GM21381 (cell line): Measurements from ENCODE around the gene TNNT1.
"Not testable (repeated sequence)": the region's sequence is repeated elsewhere in the genome, so short reads cannot be mapped to it uniquely, and the experiment has no call there.

Experiments
- ATAC-seq: cut with Tn5 transposase; IDR thresholded peaks from one replicate; pipeline ENCODE4 v1.9.1; 2021; ENCODE audit warnings: mild to moderate bottlenecking, moderate library complexity; ENCODE audit not compliant: unreplicated experiment

TNNT1 gene

GRCh38 chr19:55112777-55113569 lies 36.0 kb downstream of the TNNT1 start:
- ATAC-seq = no peak

DNA sequence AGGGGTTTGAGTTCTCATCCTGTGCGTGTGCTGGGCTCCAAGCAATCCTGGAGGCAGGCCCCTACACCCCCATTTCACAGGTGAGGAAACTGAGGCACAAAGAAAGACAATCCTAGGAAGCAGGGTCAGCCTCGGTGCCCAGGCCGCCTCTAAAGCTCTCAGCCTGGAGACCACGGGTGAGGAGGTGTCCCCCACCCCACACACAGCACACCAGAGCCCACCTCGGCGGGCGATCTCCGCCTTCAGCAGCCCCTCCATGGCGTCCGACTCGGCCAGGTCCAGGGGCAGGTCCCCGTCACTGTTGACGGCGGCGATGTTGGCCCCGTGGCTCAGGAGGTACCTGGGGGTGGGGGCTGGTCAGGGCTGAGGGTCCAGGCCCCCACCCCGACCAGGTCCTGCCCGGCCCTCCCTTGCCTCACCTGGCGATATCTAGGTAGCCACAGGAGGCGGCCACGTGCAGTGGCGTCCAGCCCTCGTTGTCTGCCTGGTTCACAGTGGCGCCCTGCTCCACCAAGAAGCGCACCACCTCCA lies 36.7 kb downstream of the TNNT1 start:
- ATAC-seq = no peak

GRCh38 chr19:55111238-55111831 lies 37.7 kb downstream of the TNNT1 start:
- ATAC-seq = no peak

DNA sequence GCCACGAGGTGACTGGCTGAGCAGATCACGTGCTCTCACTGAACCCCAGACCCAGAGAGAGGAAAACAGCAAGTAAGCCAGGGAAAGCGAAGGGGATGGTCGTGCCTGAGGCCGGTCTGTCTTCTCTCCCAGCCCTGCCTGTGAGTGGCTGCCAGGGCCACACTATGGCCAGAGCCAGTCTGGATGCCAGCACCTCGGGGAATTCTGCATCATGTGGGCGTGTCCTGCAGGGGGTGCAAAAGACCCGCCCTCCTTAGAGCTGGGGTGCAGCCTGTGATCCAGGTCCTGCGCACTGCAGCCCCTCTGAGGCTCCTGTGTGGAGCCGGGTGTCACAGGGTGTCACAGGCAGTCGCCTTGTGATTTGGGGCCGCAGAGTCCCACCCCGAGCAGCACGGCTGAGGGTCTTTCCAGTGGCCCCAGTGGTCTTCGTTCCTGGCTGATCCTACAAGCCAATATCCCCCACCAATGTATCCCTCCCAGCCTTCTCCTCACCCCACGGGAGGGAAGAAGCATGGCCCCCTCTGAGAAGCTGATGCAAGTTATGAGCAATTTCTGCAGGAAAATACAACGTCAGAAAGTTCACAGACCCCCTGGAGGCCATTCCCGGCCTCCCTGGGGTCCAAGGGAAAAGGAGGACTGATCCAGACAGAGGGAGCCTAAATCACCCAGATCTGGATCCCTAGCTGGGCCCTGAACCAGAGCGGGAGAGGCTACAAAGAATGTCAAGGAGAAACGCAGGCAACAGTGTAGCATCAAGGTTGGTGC lies 39.3 kb downstream of the TNNT1 start:
- ATAC-seq = no peak

DNA sequence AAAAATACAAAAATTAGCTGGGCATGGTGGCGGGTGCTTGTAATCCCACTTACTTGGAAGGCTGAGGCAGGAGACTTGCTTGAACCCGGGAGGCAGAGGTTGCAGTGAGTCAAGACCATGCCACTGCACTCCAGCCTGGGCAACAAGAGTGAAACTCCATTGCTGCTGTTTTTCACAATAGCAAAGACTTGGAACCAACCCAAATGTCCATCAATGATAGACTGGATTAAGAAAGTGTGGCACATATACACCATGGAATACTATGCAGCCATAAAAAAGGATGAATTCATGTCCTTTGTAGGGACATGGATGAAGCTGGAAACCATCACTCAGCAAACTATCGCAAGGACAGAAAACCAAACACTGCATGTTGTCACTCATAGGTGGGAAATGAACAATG lies 41.8 kb downstream of the TNNT1 start:
- not testable (repeated sequence) for ATAC-seq

DNA sequence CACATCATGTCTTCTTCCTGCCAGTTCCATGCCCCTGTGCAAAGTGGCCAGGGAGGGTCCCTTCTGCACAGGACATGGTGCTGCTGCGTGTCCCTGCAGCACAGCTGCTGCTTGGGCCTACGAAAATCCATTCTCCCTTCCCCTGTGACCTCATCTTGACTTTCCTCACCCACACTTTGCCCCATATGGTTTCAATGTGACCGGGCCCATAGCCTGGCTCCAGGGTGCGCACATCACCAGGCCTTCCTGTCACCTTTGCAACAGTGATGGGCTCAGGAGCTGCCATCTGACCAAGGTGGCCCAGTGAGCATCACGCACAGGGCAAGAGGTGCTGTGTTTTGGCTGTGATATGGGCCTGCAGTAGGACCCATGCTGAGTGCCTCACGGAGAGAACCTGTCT lies 42.4 kb downstream of the TNNT1 start:
- ATAC-seq = no peak

GRCh38 chr19:55105237-55105636 lies 43.8 kb downstream of the TNNT1 start:
- no peak for ATAC-seq

DNA sequence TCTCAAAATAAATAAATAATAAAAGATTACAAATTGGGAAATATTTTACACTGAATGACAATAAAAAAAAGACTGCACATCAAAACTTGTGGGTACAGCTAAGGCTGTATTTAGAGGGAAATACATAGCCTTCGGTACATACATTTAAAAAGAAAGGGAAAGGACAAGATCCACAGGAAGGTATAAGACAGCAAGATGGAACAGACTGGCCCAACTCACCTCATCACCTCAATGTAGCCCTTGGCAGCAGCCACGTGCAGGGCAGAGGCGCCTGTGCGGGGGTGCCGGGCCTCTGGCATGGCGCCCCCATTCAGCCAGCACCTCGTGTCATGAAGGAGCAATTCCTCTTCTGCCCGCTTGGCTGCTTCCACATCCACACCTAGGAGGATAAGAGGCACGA lies 45.8 kb downstream of the TNNT1 start:
- no peak for ATAC-seq

DNA sequence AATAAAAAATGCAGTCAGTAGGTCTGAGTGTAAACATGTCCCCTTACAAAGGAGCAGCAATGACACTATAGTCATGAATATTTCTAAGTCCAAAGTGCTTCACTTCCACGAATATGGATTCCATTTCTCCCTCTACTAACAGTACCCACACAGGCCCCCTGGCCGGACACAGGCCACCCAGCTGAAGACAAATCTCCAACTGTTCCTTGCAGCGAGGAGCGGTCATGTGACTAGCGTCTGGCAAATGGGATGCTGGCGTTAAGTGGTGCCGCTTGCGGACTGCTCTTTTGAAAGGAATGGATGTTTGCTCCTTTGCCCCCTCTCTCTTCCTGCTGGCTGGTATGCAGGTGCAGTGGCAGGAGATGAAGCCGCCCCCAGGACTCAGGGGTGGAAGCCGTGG lies 47.7 kb downstream of the TNNT1 start:
- no peak for ATAC-seq

GRCh38 chr19:55099557-55100506 lies 49.2 kb downstream of the TNNT1 start:
- no peak for ATAC-seq

- ATAC-seq = no peak
Observed at GRCh38 chr19:55098716-55099556, 50.1 kb downstream of the TNNT1 start.

DNA sequence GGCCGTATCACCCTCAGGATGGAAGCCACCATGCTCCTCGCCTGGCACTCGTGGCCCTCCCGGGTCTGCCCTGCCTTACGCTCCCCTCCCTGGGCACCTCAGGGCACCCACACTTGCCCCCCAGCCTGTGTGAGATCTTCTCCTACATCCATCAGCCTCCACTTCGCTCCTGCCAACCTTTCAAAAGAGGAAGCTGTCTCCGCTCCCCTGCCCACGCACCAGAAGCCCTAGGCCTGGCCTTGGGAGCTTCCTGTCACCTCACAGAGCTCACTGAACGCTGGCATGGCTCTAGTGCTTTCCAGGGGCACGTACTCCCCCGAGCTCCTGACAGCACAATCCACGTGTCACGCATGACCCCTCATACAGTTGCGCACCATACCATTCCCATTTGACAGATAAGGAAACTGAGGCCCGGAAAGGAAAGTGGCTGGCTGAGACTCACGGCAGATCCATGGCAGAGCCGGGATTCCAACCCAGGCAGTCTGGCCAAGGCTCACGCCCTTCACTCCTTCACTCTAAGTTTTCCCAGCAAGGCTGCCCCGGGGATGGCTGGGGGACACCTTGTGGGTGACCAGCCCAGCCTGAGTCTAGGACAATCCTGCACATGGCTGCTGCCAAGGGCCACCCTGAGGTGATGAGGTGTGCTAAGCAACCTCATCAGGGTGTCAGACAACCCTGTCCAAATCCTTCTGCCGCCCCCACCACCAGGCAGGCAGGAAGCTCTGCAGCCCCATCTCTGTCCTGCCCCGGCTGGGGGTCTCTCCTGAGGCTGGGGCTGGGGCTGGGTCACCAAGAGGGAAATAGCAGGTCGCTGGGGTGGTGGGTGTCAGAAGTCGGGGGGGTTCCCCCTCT lies 50.9 kb downstream of the TNNT1 start:
- ATAC-seq = no peak

DNA sequence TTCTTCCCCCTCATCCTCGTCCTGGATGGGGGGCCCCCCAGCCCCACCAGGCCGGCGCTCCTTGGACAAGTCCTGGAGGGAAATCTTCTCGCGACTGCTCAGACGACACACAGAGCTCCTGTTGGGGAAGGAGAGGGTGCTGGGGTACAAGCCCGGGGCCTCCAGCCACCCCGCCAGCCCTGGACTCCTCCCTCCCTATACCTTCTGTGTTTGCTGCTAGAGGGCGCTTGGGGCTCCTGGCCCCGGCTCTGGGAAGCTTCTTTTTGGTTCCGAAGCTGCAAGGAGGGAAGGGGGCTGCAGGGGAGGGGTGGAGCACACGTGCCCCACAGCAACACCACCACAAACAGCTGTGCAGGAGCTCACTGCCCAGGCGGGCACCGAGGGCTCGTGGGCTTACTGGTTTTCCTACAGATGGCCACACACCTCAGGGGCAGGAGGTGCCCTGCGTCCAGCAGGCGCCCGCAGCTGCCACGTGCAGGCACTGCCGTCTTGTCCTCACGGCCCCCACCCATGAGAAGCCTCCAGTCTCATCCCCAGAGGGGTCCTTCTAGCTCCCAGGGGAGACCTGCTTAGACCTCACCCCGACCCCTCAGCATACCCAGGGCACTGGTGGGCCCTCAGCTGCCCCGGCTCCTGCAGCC lies 52.8 kb downstream of the TNNT1 start:
- ATAC-seq = no peak

DNA sequence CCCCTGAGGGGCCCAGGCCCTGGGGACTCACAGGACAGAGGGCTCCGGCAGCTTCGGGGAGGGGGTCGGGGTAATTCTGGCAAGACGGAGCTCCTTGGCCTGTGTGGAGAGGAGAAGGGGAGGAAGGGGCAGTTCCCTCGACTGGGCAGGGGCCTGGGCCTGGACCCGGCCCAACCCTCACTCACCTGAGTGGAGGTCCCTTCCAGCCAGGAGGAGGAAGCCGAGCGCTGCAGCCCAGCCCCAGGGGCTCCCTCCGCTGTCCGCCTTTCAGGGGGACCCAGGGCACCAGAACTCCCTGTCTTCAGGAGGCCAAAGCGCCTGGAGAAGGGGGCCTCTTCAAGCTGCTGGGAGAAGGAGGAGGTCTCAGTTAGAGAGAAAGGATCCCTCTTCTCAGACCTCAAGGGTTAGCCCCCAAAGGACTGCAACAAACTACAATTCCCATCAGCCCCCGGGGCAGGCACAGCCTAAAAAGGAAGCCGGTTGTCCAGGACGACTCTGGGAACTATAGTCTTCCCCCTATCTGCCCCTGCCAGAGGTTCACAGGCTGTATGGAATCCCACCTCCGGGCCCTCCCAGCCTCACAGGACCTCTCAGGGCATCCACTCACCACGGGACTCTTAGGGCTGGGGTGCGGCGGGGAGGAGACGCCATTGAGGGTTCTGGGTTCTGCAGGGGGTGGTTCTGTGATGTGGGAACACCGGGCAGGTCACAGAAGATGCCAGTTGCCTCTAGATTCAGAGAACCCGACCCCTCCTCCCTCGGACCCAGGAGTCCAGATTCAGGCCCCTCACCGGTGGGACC lies 53.5 kb downstream of the TNNT1 start:
- ATAC-seq = no peak

- ATAC-seq = no peak
Observed at GRCh38 chr19:55094456-55095259, 54.3 kb downstream of the TNNT1 start.

DNA sequence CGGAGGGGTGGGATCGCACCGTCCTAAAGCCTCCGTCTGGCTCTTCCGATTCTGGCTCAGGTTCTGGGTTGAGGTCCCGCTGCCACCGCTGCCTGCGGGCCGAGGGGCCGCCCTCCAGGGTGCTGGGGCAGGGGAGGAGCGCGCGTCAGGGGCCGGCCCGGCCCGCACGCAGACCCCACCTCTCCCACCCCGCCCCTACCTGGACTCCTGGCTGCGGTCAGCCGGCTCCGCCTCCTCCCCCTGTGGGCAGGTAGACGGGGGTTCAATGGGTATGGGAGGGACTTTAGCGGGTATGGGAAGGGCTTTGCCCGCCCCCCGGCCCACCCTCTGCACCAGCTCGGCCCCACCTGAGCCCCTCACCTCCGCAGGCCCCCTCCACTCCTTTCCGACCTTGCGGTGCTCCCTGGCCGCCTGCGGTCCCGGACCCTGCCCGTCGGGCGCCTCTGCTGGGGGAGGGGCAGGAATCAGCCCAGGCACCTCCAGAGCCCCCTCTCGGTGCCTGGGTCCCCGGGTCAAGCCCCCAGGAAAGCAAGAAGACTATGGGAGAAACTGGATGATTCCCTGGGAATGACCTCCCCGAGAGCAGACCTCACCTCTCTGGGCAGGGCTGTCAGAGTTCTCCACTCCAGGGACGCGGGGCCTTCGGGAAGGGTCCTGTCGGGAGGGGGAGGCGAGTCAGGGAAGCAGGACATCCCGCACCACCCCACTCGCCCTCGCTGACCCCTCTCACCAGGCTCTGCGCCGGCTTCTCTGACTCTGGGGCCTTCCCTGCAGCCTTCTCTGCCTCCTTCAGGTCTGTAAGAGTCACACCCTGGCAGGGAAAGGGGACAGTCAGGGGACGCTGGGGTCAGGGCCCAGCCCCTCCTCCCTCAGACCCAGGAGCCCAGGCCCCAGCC lies 56.3 kb downstream of the TNNT1 start:
- ATAC-seq = no peak
